LNCaP clone FGC (cell line): ENCODE measurements around the gene SHISA3.

ENCODE experiments used
- DNase-seq: peaks from one replicate; pipeline ENCODE4 v3.0.0-alpha.2; 2011; ENCODE audit warnings: low read depth
- H3K4me3 ChIP-seq: 2 replicates; pipeline ENCODE4 v1.5.1; 2011; ENCODE audit warnings: mild to moderate bottlenecking, low read depth, low read length, control low read depth
- TF ChIP-seq, protein P1 (sequence below): IDR thresholded peaks from 2 replicates; pipeline ENCODE4 v1.5.1; 2012; ENCODE audit warnings: mild to moderate bottlenecking; ENCODE audit not compliant: control insufficient read depth, insufficient read depth; ENCODE audit errors: extremely low read depth

The SHISA3 gene

DNA sequence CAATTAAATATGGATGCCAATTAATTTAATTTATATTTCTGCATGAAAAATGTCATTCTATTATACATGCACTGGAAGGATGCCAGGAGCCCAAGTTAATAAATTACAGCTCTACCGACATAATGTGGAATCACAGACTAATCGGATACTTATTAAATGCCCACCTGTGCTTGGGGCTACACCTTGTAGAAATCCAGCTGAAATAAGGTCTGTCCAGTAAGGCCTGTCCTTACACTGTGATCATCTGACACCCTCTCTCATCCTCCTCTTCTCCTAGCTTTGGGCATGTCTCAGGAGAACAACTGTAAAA lies 6.0 kb upstream of the SHISA3 start:
- no peak overlapping the region for H3K4me3 ChIP-seq
- TF ChIP-seq, protein P1, sequence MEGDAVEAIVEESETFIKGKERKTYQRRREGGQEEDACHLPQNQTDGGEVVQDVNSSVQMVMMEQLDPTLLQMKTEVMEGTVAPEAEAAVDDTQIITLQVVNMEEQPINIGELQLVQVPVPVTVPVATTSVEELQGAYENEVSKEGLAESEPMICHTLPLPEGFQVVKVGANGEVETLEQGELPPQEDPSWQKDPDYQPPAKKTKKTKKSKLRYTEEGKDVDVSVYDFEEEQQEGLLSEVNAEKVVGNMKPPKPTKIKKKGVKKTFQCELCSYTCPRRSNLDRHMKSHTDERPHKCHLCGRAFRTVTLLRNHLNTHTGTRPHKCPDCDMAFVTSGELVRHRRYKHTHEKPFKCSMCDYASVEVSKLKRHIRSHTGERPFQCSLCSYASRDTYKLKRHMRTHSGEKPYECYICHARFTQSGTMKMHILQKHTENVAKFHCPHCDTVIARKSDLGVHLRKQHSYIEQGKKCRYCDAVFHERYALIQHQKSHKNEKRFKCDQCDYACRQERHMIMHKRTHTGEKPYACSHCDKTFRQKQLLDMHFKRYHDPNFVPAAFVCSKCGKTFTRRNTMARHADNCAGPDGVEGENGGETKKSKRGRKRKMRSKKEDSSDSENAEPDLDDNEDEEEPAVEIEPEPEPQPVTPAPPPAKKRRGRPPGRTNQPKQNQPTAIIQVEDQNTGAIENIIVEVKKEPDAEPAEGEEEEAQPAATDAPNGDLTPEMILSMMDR = no peak
- no peak for DNase-seq

DNA sequence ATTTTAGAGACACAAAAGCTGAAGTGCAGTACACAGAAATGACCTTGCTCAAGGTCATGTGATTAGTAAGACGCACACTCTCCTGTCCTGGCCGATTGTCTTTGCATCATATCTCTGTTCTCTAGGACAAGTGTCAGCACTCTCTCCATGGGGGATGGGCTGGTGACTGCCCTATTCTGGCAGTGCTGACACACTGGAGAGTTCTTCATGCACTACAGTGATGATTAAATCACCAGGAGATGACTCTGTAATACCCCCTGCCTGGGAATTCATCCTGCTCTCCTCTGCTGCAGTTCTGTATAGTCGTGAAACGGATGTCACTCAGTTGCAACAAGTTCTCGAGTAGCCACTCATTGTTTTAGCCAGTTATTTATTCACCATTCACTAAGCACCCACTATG lies 5.3 kb upstream of the SHISA3 start:
- DNase-seq = no peak
- no peak overlapping the region for H3K4me3 ChIP-seq
- TF ChIP-seq, protein P1 = no peak

DNA sequence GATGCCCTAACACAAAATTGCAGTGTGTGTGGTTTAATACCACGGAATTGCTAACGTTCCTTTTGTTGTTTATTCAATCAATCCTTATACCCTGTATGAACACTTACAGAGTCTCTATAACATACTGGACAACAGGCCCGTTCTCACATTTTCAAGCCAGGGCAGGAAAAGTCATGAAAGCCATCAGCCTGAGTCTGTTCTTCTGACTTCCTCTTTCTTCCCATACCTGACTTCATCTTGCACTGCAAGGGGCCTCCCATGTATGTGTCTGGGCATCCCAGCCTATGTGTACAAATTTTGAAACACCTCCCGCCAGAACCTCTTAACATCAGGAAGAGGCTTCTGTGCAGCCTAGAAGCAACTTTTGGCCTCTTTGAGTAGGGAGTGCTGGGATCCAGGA lies 4.9 kb upstream of the SHISA3 start:
- DNase-seq = no peak
- TF ChIP-seq, protein P1 = no peak

DNA sequence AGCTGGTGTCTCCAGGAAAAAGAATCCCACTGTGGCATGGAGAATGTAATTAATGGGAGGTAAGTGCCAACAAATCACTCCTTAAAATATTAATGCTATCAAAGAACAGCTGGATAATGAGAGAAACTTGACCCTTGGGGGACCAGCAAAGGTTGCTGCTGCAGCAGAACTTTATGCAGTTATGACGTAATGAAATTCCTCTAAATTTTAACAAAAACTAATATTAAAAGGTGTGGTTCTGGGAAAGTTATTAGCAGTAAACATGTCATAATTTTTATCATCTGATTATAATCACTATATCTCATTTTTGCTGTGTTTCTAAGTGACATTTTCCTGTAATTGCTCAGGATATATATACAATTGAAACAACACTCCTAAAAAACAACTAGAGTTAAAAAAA lies 1.7 kb upstream of the SHISA3 start:
- no peak for DNase-seq
- no peak overlapping the region for H3K4me3 ChIP-seq
- TF ChIP-seq, protein P1 = no peak

More for the DNA sequence above, 4.9 kb upstream of the SHISA3 start:
- H3K4me3 ChIP-seq = no peak overlapping the region

DNA sequence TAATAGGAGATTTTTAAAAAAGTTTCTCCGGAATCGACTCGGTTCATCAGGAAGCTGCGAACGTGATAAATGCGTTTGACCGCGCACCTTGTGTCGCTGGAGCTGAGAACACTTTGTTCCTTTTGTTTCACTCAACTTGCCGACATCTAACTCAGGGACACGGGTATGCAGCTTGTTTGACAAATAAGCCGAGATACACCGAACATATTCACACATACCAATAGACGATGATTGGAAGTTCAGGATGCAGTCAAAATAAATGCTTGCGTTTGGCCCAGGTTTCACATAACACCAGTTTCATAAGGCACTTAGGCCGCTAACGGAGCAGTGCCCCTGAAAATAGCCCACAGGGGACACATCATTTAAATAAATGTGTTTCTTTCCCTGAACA lies 932 bp upstream of the SHISA3 start:
- TF ChIP-seq, protein P1 = no peak
- H3K4me3 ChIP-seq = no peak overlapping the region
- DNase-seq = no peak

DNA sequence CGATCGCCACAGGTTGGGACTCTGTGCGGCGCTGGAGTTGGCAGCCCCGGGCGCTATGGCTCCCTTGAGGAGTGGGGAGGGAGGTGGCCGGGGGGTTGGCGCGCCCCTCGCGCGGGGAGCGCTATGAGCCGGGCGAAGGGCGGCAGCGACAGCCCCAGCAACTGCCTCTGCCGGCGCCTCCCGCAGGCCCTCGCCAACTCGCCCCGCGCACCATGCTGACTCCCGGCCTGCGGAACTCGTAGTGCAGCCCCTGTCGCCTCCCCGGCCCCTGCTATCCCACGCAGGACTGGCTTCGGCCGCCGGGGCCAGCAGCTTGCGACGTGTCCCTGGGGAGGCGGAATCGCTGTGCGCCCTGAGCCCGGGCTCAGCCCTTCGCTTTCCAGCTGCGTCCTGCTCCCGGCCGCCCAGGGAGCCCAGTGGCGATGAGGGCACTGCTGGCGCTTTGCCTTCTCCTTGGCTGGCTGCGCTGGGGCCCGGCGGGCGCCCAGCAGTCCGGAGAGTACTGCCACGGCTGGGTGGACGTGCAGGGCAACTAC lies 415 bp downstream of the SHISA3 start:
- peak overlapping the region; percentile 51 for H3K4me3 ChIP-seq
- TF ChIP-seq, protein P1 = no peak
- DNase-seq = no peak

DNA sequence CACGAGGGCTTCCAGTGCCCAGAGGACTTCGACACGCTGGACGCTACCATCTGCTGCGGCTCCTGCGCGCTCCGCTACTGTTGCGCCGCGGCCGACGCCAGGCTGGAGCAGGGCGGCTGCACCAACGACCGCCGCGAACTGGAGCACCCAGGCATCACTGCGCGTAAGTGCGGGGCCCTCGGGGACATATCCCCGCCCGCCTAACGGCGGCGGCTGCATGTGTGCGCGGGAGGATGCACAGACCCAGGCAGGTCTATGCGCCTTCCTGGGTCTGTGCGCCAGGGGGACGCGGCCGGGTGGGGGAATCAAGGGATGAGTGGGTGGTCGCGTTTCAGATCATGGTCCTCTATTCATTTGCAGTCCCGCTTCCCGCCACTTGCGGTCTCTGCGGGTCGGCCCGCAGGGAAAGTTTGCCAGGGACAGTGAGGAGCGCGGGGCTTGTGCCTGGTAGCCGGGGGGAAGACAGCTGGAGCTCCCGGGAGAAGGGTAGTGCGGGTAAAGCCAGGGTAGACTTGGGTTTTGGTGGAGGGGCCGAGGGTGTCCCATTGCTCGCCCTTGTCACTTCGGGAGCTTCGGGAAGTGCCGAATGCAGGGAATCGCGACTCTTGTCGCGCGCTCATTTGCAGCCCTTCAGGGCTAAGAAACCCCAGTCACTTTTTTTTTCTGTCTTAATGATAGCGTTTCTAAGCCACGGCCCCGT lies 1.0 kb downstream of the SHISA3 start:
- TF ChIP-seq, protein P1 = 0 out of 2 replicates have a peak, but pooled peaks have one; percentile 2
- no peak for DNase-seq
- H3K4me3 ChIP-seq = peak overlapping the region; percentile 51
